ENCODE data around the gene ZNF692.
A peak's percentile ranks its signal among the peaks of the same experiment; 100 is the strongest.

Gene ZNF692

DNA sequence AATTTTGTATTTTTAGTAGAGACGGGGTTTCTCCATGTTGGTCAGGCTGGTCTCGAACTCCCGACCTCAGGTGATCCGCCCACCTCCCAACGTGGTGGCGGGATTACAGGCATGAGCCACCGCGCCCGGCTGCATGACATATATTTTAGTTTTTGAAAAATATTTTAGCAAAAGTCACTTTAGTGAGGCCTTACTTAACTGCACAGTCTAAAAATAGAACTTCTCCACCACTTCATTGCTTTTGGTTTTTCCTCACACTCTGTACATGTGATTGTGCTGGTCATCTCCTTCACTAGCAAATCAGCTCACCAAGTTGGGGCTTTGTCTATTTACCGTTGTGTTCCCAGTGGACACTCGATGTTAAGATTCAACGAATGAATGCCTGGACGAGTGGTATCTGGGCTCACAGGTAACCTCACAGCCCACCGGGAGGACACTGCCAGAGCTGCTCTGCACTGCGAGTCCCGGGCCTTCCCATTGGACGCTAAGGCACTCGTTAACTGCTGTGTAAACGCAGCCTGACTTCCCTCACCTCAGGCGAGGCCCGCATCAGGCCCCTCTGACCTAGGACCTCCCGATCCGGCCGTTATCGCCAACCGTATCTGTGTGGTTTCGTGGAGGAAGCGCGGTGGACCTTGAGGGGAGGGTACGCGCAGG, 14.0 kb upstream of the ZNF692 start:
- Histone ChIP-seq H3K4me3 (ENCODE audit: low read length) (peak overlapping the region; percentile 99), H3K9ac (ENCODE audit: low read depth, low read length) (peak overlapping the region; percentile 87), H3K4me1 (ENCODE audit: insufficient read depth, low read length) (no peaks in the 10 kb centered on the region), H3K27ac (ENCODE audit: low read length) (no peak overlapping the region), H3K9me3 (ENCODE audit: insufficient read depth, low read depth, low read length) (no peaks in the 10 kb centered on the region), H3K27me3 (ENCODE audit: insufficient read depth, low read length) (no peaks in the 10 kb centered on the region), H3K36me3 (ENCODE audit: insufficient read depth, low read depth, low read length) (no peaks in the 10 kb centered on the region)

DNA sequence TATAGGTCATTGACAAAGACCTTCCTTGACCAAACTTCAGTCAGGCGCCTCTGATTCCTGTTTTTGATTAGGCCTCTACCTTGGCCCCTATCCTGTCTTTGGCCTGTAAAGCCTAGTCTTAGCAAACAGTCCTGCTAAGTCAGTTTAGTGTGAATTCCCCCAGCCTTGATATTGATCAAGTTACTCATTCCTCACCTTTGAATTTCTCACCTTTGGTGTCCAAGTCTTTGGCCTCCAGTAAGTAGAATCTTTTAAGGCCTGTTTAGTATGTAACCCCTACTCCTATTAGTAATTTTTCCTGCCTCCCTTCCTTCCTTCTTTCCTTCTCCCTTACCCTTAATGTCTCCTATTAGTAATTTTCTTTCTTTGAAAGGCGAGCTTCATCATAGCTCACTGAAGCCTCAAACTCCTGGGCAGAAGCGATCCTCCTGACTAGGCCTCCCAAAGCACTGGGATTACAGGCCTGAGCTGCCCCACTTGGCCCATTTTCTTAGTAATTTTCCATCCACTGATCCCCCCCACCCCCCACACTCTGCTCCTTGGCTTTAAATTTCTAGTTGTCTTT, 13.0 kb upstream of the ZNF692 start:
- H3K4me1 ChIP-seq (ENCODE audit: insufficient read depth, low read length) = no peaks in the 10 kb centered on the region
- no peaks in the 10 kb centered on the region for H3K9me3 ChIP-seq (ENCODE audit: insufficient read depth, low read depth, low read length)
- H3K27ac ChIP-seq (ENCODE audit: low read length) = no peak overlapping the region
- H3K4me3 ChIP-seq (ENCODE audit: low read length) = peak overlapping the region; percentile 99; the same call in 1 of the 2 replicates
- no peaks in the 10 kb centered on the region for H3K27me3 ChIP-seq (ENCODE audit: insufficient read depth, low read length)
- no peak overlapping the region for H3K9ac ChIP-seq (ENCODE audit: low read depth, low read length)
- H3K36me3 ChIP-seq (ENCODE audit: insufficient read depth, low read depth, low read length) = no peaks in the 10 kb centered on the region

DNA sequence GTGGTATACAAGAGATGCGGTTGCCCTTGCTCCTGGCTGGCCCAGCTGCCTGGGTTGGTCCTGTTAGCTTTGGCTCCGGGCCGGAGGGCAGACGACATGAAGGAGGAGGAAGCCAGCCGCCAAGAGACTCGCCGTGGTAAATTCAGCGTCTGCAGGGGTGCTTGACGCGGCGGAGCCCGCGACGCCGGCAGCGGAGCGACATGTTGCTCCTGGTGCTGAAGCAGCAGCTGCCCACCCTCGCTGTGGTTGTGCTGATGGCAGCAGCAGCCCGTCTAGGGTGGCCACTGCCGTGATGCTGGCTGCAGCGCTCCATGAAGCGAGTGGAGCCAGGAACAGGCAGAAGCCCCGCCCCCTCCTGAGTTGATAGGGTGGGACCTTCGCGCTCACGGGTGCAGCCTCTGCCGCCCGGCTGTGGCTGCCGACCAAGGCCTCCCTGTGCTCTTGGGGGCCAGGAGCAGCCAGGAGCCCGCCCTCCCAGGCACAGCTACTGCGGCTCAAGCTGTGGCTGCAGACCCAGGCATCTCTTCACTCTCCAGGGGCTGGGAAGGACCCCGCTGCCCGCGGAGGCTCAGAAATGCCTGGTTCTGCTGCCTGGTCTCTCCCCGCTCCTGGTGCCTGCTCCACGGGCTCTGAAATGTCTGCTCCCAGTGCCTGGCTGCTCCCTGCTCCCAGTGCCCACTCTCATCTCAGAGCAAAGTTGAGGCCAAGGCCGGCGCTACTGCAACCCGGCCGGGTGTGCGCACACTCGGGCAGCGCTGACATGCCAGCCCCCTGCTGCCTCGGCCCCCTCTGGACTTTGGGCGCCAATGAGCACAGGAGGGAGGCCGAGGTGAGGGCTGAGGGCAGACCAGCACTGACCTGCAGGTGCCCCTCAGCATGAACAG, 4.4 kb upstream of the ZNF692 start:
- H3K4me3 ChIP-seq (ENCODE audit: low read length) = peak overlapping the region; percentile 78
- peak overlapping the region; percentile 74; the same call in 1 of the 2 replicates for H3K9ac ChIP-seq (ENCODE audit: low read depth, low read length)
- no peaks in the 10 kb centered on the region for H3K36me3 ChIP-seq (ENCODE audit: insufficient read depth, low read depth, low read length)
- H3K4me1 ChIP-seq (ENCODE audit: insufficient read depth, low read length) = peaks cover 5% of the 10 kb centered on the region; the same call in 1 of the 2 replicates
- peaks cover 54% of the 10 kb centered on the region for H3K27me3 ChIP-seq (ENCODE audit: insufficient read depth, low read length)
- H3K27ac ChIP-seq (ENCODE audit: low read length) = no peak overlapping the region
- H3K9me3 ChIP-seq (ENCODE audit: insufficient read depth, low read depth, low read length) = no peaks in the 10 kb centered on the region

DNA sequence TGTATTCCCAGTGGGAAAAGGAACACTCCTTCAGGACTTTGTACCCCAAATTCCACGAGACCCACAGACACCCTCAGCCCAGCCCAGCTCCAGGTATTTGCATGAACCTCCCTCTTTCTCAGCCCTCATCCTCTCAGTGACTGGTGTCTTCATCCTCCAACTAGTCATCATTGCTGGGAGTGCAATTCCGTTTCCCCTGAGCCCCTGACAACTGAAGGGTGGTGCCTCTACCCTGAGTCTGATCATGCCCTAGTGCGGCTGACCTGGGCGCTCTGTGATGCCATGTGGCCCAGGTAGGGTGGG, 3.8 kb upstream of the ZNF692 start:
- no peaks in the 10 kb centered on the region for H3K9me3 ChIP-seq (ENCODE audit: insufficient read depth, low read depth, low read length)
- peaks cover 5% of the 10 kb centered on the region; the same call in 1 of the 2 replicates for H3K4me1 ChIP-seq (ENCODE audit: insufficient read depth, low read length)
- no peaks in the 10 kb centered on the region for H3K36me3 ChIP-seq (ENCODE audit: insufficient read depth, low read depth, low read length)
- peak overlapping the region; percentile 78 for H3K4me3 ChIP-seq (ENCODE audit: low read length)
- H3K27ac ChIP-seq (ENCODE audit: low read length) = no peak overlapping the region
- peak overlapping the region; percentile 74; the same call in 1 of the 2 replicates for H3K9ac ChIP-seq (ENCODE audit: low read depth, low read length)
- peaks cover 54% of the 10 kb centered on the region for H3K27me3 ChIP-seq (ENCODE audit: insufficient read depth, low read length)

DNA sequence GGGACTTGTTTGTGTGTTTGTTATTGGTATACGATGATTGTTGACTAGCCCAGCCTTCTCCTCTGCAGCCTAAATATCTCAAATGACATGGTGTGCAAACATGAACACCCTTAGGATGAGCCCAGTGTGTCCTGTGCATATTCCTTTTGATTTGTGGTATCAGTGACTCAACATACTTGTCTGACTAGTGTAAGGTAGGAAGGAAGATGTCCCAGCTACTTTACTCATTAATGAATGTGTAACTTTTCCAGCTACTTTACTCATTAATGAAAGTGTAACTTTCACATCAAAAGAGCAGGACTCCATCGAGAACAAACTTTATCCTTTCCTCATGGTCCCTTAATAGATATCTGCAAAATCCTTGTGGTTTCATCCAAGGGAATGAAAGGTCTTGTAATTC, 2.7 kb upstream of the ZNF692 start:
- Histone ChIP-seq H3K27me3 (ENCODE audit: insufficient read depth, low read length) (peaks cover 54% of the 10 kb centered on the region), H3K9me3 (ENCODE audit: insufficient read depth, low read depth, low read length) (no peaks in the 10 kb centered on the region), H3K4me1 (ENCODE audit: insufficient read depth, low read length) (peaks cover 5% of the 10 kb centered on the region; the same call in 1 of the 2 replicates), H3K4me3 (ENCODE audit: low read length) (no peak overlapping the region), H3K9ac (ENCODE audit: low read depth, low read length) (no peak overlapping the region), H3K36me3 (ENCODE audit: insufficient read depth, low read depth, low read length) (no peaks in the 10 kb centered on the region), H3K27ac (ENCODE audit: low read length) (no peak overlapping the region)

DNA sequence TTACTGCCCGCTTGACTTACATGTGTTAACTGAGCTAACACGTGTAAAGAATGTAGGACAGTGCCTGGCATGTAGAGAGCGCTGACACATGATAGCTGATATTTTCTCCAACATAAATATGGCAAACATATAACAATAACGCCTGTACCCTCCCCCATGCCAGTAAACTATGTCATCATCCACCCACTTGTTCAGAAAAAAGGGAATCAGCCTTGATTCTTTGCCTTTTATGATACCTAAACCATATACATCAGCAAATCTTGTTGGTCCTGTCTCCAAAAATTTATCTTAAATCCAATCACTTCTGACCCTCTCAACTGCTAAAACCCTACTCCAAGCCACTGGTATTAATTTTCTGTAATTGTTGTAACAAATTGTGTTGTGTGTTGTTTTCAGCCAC, 1.1 kb upstream of the ZNF692 start:
- Histone ChIP-seq H3K27ac (ENCODE audit: low read length) (no peak overlapping the region), H3K27me3 (ENCODE audit: insufficient read depth, low read length) (peaks cover 46% of the 10 kb centered on the region), H3K36me3 (ENCODE audit: insufficient read depth, low read depth, low read length) (peaks cover 13% of the 10 kb centered on the region), H3K9ac (ENCODE audit: low read depth, low read length) (no peak overlapping the region), H3K4me1 (ENCODE audit: insufficient read depth, low read length) (peaks cover 5% of the 10 kb centered on the region; the same call in 1 of the 2 replicates), H3K9me3 (ENCODE audit: insufficient read depth, low read depth, low read length) (no peaks in the 10 kb centered on the region), H3K4me3 (ENCODE audit: low read length) (no peak overlapping the region)

DNA sequence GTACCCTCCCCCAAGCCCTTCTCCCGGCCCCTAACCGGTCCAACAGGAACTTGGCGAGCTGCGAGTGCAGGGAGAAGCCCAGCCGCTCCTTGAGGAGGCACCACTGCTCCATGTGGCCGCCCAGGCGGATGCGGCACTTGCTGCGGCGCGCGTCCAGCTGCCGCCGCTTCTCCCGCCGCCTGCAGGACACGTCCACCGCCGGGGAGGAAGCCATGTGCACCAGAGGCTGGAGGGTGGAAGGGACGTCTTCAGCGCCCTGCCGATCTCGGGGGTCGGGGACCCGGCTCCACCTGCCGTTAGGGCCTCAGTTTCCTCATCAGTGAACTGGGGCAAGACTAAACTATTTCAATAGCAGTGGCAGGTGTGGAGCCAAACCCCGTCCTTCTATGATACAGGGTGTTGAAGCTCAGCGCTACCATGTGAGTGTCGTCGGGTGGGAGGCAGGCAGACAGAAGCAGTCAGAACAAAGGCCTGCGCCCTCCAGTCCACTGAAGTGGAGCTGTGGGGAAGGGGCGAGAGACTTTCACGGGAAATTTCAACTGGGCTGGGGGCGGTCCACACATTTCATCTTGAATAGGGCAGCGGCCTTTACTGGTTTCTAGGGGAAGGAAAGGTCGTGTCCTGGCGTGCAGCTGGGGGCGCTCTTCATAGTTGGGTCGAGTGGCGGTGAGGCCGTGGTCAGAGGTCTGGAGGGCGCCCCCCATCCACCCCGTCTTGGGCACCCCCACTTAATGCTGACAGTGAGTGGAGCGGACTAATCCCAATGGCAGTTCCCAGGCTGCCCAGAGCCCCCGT, 592 bp downstream of the ZNF692 start:
- H3K9ac ChIP-seq (ENCODE audit: low read depth, low read length) = peak overlapping the region; percentile 89
- H3K4me3 ChIP-seq (ENCODE audit: low read length) = peak overlapping the region; percentile 78
- peaks cover 31% of the 10 kb centered on the region for H3K36me3 ChIP-seq (ENCODE audit: insufficient read depth, low read depth, low read length)
- H3K9me3 ChIP-seq (ENCODE audit: insufficient read depth, low read depth, low read length) = no peaks in the 10 kb centered on the region
- peaks cover 29% of the 10 kb centered on the region for H3K27me3 ChIP-seq (ENCODE audit: insufficient read depth, low read length)
- peak overlapping the region; percentile 36 for H3K27ac ChIP-seq (ENCODE audit: low read length)
- peaks cover 5% of the 10 kb centered on the region; the same call in 1 of the 2 replicates for H3K4me1 ChIP-seq (ENCODE audit: insufficient read depth, low read length)

DNA sequence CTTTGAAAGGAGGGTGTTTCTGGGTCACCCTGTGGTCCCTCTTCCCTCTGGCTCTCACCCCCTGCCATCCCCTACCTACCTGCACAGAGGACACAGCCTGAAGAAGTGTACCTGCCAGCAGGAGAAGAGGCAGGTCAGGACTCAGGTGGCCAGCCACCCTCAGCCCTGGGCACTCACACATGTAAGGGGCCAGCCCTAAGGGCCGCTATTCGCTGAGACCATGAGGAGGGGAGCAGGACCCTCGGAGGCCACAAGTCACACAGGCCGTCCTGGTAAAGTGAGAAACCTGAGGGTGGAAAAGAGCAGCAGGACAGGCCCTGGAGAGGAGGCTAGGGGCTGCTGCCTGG, 1.2 kb downstream of the ZNF692 start:
- no peak overlapping the region for H3K27ac ChIP-seq (ENCODE audit: low read length)
- H3K27me3 ChIP-seq (ENCODE audit: insufficient read depth, low read length) = peaks cover 24% of the 10 kb centered on the region
- H3K9me3 ChIP-seq (ENCODE audit: insufficient read depth, low read depth, low read length) = no peaks in the 10 kb centered on the region
- H3K4me3 ChIP-seq (ENCODE audit: low read length) = peak overlapping the region; percentile 78
- peak overlapping the region; percentile 89 for H3K9ac ChIP-seq (ENCODE audit: low read depth, low read length)
- H3K36me3 ChIP-seq (ENCODE audit: insufficient read depth, low read depth, low read length) = peaks cover 33% of the 10 kb centered on the region
- peaks cover 5% of the 10 kb centered on the region; the same call in 1 of the 2 replicates for H3K4me1 ChIP-seq (ENCODE audit: insufficient read depth, low read length)

DNA sequence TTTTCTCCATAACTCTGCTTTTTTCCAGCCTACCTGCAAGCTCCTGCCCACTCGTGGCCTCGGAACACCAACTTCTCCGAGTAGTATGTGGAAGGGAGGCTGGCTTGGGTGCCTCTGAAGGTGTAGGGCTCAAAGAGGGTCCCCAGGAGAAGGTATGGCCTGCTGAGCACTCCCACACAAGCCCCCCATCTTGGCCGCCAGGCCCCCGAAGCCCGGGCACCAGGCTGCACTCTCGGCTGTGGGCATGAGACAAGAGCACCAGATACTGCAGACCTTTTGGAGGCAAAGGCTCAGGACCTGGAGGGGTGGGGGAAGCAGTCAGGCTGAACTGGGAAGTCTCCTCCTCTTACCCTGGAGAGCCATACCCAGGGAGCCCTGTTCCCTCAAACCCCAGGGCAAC, 1.7 kb downstream of the ZNF692 start:
- peaks cover 18% of the 10 kb centered on the region for H3K27me3 ChIP-seq (ENCODE audit: insufficient read depth, low read length)
- peak overlapping the region; percentile 89 for H3K9ac ChIP-seq (ENCODE audit: low read depth, low read length)
- H3K36me3 ChIP-seq (ENCODE audit: insufficient read depth, low read depth, low read length) = peaks cover 33% of the 10 kb centered on the region
- peaks cover 5% of the 10 kb centered on the region; the same call in 1 of the 2 replicates for H3K4me1 ChIP-seq (ENCODE audit: insufficient read depth, low read length)
- no peak overlapping the region for H3K27ac ChIP-seq (ENCODE audit: low read length)
- H3K9me3 ChIP-seq (ENCODE audit: insufficient read depth, low read depth, low read length) = no peaks in the 10 kb centered on the region
- H3K4me3 ChIP-seq (ENCODE audit: low read length) = peak overlapping the region; percentile 78

DNA sequence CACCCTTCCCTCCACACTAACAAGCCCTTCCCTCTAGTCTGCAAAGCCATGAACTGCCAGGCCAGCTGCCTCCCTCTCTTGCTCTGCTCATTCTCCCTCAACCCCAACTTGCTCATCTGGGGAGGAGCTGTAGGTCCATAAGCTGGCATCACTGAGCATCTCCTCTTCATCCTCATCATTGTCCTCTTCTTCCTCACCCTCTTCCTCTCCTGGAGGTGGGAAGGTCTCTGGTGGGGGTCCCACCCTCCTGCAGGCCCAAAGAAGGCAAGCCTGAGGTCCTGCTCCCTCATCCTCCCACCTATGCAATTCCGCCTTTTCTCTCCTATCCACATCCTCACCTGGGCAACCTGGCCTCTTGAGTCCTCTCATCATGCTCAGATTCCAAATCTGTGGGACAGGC, 2.7 kb downstream of the ZNF692 start:
- H3K4me3 ChIP-seq (ENCODE audit: low read length) = no peak overlapping the region
- H3K4me1 ChIP-seq (ENCODE audit: insufficient read depth, low read length) = peaks cover 5% of the 10 kb centered on the region; the same call in 1 of the 2 replicates
- H3K27me3 ChIP-seq (ENCODE audit: insufficient read depth, low read length) = peaks cover 8% of the 10 kb centered on the region
- no peak overlapping the region for H3K9ac ChIP-seq (ENCODE audit: low read depth, low read length)
- peaks cover 40% of the 10 kb centered on the region for H3K36me3 ChIP-seq (ENCODE audit: insufficient read depth, low read depth, low read length)
- H3K9me3 ChIP-seq (ENCODE audit: insufficient read depth, low read depth, low read length) = no peaks in the 10 kb centered on the region
- no peak overlapping the region for H3K27ac ChIP-seq (ENCODE audit: low read length)

DNA sequence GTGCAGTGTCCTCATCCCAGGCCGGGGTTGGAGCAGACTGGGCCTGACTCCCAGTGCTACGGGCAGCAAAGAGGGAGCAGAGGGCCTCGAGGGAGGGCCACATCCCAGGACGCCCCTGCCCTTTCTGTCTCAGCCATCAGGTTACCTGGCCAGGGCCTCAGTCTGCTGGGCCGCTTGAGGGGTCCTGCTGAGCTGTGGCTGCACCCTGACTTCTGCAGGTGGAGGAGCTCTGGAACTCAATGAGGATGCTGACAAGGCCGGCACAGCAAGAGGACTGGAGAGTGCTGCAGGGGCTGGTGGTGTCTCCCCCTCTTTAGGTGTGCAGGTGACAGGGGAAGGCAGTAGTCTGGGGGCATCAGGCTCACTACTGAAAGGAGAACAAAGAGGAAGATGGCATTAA, 3.3 kb downstream of the ZNF692 start:
- no peak overlapping the region for H3K9ac ChIP-seq (ENCODE audit: low read depth, low read length)
- H3K36me3 ChIP-seq (ENCODE audit: insufficient read depth, low read depth, low read length) = peaks cover 40% of the 10 kb centered on the region
- H3K27me3 ChIP-seq (ENCODE audit: insufficient read depth, low read length) = 0 out of 2 replicates have a peak, but pooled peaks cover 2% of the 10 kb centered on the region
- no peak overlapping the region for H3K27ac ChIP-seq (ENCODE audit: low read length)
- peaks cover 5% of the 10 kb centered on the region; the same call in 1 of the 2 replicates for H3K4me1 ChIP-seq (ENCODE audit: insufficient read depth, low read length)
- H3K9me3 ChIP-seq (ENCODE audit: insufficient read depth, low read depth, low read length) = no peaks in the 10 kb centered on the region
- no peak overlapping the region for H3K4me3 ChIP-seq (ENCODE audit: low read length)

All from iPS-20b (cell line).